GM12873 (cell line): ENCODE data around the gene TMEM87B.

Source experiments
- TF ChIP-seq, protein P1 (sequence below): IDR thresholded peaks from 2 replicates; pipeline ENCODE4 v1.5.1; 2012; ENCODE audit warnings: low read depth, mild to moderate bottlenecking, moderate library complexity, low read length, control low read depth; ENCODE audit not compliant: insufficient read depth; ENCODE audit errors: missing control alignments

The TMEM87B gene

DNA sequence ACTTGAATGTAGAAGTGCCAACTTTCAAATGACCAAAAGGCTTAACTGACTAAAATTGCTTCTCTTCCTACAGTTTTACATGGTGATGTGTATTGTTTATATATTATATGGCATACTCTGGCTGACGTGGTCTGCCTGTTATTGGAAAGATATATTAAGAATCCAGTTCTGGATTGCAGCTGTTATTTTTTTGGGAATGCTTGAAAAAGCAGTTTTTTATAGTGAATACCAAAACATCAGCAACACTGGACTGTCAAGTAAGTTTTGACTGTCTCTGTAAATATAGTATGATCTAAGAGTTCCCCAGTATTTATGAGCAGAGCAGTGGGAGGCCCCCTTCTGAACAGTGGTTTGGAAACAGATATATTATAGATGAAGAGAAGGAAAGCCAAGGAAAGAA lies 26.2 kb downstream of the TMEM87B start:
- TF ChIP-seq, protein P1, sequence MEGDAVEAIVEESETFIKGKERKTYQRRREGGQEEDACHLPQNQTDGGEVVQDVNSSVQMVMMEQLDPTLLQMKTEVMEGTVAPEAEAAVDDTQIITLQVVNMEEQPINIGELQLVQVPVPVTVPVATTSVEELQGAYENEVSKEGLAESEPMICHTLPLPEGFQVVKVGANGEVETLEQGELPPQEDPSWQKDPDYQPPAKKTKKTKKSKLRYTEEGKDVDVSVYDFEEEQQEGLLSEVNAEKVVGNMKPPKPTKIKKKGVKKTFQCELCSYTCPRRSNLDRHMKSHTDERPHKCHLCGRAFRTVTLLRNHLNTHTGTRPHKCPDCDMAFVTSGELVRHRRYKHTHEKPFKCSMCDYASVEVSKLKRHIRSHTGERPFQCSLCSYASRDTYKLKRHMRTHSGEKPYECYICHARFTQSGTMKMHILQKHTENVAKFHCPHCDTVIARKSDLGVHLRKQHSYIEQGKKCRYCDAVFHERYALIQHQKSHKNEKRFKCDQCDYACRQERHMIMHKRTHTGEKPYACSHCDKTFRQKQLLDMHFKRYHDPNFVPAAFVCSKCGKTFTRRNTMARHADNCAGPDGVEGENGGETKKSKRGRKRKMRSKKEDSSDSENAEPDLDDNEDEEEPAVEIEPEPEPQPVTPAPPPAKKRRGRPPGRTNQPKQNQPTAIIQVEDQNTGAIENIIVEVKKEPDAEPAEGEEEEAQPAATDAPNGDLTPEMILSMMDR = no peak

DNA sequence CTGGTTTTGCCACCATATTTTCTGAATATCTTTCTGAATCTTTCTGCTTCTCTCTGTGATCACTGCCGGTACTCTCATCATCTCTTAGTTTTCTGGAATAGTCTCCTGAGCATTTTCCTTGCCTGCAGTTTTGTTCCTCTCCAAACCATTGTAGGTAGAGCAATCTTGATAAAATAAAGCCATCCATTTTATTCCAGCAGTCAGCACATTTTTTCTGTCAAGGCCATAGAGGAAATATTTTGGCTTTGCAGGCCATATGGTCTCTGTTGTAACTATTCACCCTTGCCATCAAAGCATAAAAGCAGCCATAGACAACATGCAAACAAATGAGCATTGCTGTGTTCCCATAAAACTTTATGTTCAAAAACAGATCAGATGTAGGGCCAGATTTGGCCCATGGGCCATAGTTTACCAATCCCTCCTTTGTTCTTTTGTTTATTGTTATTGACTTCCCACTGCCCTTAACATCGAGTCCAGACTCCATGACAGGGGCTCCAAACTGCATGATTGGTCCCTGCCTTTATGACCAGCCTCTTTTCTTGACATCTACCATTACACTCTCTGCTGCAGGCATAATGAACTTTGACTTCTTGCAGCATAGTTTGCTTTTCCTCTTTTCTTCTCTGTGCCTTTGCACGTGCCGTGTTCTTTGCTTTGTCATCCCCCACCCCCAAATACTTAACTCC lies 29.8 kb downstream of the TMEM87B start:
- TF ChIP-seq, protein P1 = no peak

DNA sequence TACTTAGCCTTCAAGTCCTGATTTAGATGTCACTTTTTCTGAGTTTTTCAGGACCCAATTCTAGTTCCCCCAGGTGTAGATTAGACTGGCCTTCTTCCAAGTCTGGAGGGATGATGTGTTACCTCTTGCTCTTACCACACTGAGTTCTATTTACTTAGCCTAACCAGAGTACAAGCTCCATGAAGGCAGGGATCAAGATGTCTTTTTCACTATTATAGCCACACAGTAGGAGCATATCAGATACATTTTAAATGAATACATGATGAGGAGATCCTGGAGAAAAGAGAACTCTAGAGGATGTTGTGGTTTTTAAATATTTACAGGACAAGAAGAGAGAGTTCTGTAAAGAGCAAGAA lies 30.3 kb downstream of the TMEM87B start:
- TF ChIP-seq, protein P1 = no peak

DNA sequence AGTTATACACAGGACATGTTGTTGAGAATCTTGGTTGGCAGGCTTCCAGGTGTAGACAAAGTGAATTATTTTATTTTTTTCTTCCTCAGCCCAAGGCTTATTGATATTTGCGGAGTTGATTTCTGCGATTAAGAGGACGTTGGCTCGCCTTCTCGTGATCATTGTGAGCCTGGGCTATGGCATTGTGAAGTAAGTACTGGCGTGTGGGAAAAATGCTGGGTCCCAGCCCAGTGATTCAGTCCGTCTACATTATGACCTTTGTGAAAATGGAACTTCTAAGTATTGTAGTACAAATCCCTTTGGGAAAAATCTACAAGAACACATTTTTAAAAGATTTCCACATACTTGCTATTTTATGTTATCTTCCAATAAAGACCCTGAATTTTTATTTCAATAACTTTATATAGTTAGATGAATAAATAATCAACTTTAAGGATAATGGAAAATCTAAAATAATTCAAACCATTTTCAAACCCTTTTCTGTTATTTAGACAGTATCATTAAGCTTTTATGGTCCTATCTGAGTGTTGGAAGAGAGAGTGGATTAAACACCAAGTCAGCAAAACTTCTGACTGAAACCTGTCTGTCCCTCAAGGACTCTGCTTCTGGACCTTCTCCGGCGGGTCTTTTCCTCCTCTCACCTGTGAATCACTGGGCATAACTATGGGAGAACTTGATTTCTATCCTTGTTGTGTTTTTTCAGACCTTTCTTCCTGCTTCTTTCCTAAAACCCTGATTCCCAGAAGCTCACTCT lies 31.0 kb downstream of the TMEM87B start:
- TF ChIP-seq, protein P1 = no peak

DNA sequence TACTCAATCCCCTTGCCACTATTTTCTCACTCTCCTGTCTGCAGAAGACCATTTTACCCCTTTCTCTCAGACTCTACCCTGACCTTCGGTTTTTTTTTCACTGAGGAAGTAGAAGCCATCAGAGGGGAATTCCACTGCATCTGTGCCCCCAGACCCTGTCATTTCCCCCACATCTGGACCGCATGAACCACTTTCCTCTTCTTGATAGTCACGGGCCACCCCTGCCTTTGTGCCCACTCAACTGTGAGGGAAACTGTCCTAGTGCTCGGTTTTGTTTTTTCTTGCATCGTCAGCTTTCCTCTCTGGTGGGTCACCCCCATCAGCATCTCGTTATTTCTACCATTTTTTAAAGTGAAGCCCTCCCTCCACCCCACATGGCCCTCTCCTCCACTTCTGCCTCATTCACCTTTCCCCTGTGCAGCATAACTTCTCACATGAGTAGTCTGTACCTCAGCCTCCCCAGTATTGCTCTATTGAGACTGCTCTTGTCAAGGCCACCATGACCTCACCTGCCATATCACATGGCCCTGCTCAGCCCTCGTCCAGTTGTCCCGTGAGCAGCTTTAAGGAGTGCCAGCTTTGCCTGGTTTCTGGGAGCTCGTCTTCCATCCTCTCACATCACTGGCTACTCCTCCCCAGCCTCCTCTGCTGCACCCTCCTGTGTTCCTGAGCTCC lies 32.4 kb downstream of the TMEM87B start:
- TF ChIP-seq, protein P1 = no peak

DNA sequence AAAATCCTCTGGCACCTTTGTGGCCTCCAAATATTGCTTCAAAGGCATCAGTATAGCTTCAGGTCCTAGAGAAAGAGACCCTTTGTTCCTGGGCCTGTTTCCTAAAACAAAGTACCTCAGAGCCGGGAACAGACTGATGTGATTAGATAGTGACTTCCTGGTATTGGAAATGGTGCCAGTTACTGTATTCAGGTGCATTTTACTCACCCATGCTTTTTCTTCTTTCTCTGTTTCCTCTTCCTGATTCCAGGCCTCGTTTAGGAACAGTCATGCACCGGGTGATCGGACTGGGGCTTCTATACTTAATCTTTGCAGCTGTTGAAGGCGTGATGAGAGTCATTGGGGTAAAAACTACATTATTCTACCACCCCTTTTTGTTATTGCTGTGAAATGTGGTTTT lies 34.3 kb downstream of the TMEM87B start:
- TF ChIP-seq, protein P1 = no peak
